ENCODE measurements around the gene GMPR.

GMPR gene

DNA sequence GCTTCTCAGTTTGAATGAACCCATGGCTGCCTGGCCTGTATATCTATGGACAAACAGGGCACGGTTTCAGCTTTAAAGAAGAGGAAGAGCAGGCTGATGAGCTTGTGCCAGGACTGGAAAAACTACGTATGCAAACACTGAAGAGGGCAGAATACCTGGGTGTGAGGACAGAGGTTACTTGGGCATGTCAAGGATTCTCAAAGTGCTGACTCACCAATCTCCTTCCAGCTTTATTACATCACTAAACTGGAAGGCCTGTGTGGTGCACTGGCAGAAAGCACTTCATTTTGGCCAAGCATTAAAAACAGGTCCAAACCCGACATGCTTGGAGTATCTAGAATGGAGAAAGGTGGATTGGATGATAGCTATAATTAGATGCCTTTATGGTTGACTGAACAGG is 95.2 kb downstream of the GMPR start:
- no peak for DNase-seq

GRCh38 chr6:16334671-16335070 is 96.3 kb downstream of the GMPR start:
- DNase-seq: no peak

DNA sequence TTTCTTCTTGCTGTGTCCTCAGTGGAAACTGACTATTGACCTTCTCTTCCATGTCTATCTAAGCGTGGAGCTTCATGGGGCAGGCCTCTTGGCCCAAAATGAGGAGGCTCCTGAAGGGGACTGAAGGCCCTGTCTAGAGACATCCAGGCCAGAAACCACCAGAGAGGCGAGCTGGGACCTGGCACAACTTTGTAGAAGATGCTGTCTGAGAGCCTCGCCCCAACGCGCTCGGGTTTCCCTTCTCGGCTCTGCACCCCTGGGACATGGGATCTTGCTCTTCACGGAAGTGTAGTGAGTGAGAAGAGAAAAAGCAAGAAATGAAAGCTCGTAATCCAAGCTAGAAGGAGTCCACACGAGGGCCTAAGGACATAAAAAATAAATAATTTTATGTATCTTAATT is 96.8 kb downstream of the GMPR start:
- no peak for DNase-seq

GRCh38 chr6:16336056-16336818 is 97.8 kb downstream of the GMPR start:
- DNase-seq: no peak

- DNase-seq: no peak
These were observed 98.5 kb downstream of the GMPR start for GRCh38 chr6:16336911-16337294.

- DNase-seq: no peak
These were observed 99.0 kb downstream of the GMPR start for GRCh38 chr6:16337295-16337975.

DNA sequence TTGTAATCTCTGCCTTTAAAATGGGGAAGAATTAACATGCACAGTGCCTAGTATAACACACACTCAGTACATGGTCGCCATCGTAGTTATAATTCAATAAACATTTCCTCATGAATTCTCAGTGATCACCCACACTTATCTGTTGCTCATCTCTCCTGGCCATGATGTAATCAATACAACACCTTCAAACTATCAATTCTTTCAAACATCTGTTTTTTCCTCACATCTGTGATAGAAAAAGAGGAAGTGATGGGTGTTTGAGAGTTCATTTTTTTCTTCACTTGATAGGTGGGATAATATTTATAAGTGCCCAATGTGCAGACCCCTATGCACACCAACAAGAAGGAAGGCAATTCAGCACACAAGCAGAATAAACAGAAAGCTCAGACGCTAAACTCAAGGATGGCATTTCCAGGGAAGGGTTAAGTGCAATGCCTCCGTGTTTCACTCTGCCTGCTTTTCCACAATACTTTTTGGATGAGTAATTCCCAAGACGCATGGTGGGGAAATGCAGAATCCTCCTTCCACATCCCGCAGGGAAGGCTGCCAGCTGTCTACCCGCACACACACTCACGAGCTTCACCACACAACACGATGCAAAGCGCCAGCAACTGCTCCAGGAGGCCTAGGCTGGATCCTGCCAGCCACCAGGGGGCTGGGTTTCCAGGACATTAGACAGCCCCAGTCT is 100.3 kb downstream of the GMPR start:
- no peak for DNase-seq

- no peak for DNase-seq
These were observed 100.8 kb downstream of the GMPR start for GRCh38 chr6:16339265-16339587.

DNA sequence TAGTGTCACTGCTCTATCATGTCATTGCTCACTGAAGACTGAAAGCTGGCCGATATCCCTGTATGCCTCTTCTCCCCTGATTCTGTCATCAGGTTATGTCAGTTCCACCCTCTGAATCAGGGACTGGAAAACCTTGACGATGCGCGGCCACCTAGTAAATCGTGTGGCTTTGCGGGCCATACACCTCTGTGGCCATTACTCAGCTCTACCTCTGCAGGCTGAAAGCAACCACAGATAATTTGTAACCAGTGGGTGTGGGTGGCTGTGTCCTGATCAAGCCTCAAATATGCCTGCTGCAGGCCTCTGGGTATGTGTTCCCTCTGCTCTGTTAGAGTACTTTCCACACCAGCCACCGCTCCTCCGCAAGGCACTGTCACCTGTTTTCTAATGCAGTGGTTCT is 105.2 kb downstream of the GMPR start:
- DNase-seq: no peak

- no peak for DNase-seq
These were observed 106.4 kb downstream of the GMPR start for GRCh38 chr6:16344756-16345155.

All from CD4-positive, alpha-beta T cell treated with Interleukin-21 for 1 hour (primary cell).